ENCODE measurements around the gene ERCC5. TPM values are rescaled to one million over a fixed set of nuclear protein-coding genes. Genes with fewer than 3 reads are reported as not detected.
A peak's percentile ranks its signal among the peaks of the same experiment; 100 is the strongest.

Gene ERCC5
- total RNA-seq: 38.1 TPM

- Histone ChIP-seq H3K27ac (ENCODE audit: low read depth, low read length) (peak within 1 kb of the TSS; percentile 94), H3K27me3 (ENCODE audit: control insufficient read depth in 3 of 3, insufficient read depth in 3 of 3, low read length in 3 of 3) (no peaks in the 10 kb centered on the region), H3K4me1 (ENCODE audit: control insufficient read depth in 3 of 3, insufficient read depth in 3 of 3, low read length in 3 of 3) (peaks cover 7 to 23% (median 17%) of the 10 kb centered on the region in 3 donors), H3K9me3 (ENCODE audit: control insufficient read depth in 3 of 3, low read length in 3 of 3) (no peaks in the 10 kb centered on the region), H3K36me3 (ENCODE audit: control insufficient read depth in 3 of 3, insufficient read depth in 3 of 3, low read length in 3 of 3) (peaks cover 0 to 4% (median 0%) of the 10 kb centered on the region in 3 donors), H3K4me3 (ENCODE audit: low read length in 3 of 3) (peak within 1 kb of the TSS; percentile 78 to 100 (median 99)), H3K9ac (ENCODE audit: low read depth in 1 of 3, low read length in 3 of 3) (peak within 1 kb of the TSS; percentile 92 to 98 (median 98))
Measured at GRCh38 chr13:102845630-102846260, at the start of gene ERCC5. ERCC5 (plus strand) TSS chr13:102846032; CDS start chr13:102846267, 235 bp downstream.

- no peaks in the 10 kb centered on the region for H3K9me3 ChIP-seq (ENCODE audit: control insufficient read depth in 3 of 3, low read length in 3 of 3)
- H3K27ac ChIP-seq (ENCODE audit: low read depth, low read length): peak within 1 kb of the TSS; percentile 72
- H3K9ac ChIP-seq (ENCODE audit: low read depth in 1 of 3, low read length in 3 of 3): peak within 1 kb of the TSS; percentile 75 to 92 (median 88)
- H3K27me3 ChIP-seq (ENCODE audit: control insufficient read depth in 3 of 3, insufficient read depth in 3 of 3, low read length in 3 of 3): no peaks in the 10 kb centered on the region
- H3K4me1 ChIP-seq (ENCODE audit: control insufficient read depth in 3 of 3, insufficient read depth in 3 of 3, low read length in 3 of 3): peaks cover 16 to 20% (median 18%) of the 10 kb centered on the region in 3 donors
- H3K4me3 ChIP-seq (ENCODE audit: low read length in 3 of 3): peak within 1 kb of the TSS; percentile 90 to 98 (median 90)
- H3K36me3 ChIP-seq (ENCODE audit: control insufficient read depth in 3 of 3, insufficient read depth in 3 of 3, low read length in 3 of 3): no peaks in the 10 kb centered on the region
Measured at GRCh38 chr13:102798581-102799425, 47.0 kb upstream of the ERCC5 start, which contains the start of the genes BIVM and POGLUT2. BIVM (plus strand) TSS chr13:102799119; CDS start chr13:102807268, 8,149 bp downstream. POGLUT2 (minus strand) TSS chr13:102798976; CDS start chr13:102798670, 306 bp downstream.

DNA sequence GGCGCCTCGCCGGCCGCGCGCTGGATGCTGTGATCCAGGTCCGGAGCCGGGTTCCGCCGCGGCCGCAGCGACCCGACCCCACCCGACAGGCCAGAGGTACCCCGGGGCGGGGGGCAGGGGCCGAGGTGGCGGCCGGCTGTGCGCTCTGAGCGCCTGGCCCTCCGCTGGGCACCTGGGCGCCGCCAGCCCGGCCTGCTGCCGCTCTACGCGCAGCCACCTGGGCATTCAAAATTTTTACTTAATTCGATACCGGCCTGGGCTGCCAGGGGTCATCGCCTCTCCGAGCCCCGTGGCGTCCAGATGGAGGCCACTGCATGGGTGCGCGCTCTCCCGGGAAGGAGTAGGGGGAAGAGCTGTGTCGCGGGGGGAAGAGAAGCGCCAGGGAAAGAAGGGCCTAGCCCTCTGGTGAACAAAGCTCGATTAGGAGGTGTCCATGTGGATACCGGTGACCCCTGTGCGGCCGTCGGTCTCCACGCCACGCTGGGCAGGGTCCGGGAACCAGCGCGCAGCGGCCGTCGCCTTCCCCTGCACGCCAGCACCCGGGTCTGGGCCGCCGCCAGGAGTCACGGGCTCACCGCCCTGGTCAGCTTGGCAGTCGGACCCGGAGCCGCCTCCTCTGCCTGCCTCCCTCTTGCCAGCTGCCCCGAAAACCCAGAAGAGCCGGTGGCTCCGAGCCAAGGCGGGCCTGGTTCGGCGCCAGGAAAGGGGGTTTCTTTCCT lies 46.2 kb upstream of the ERCC5 start:
- Histone ChIP-seq H3K4me1 (ENCODE audit: control insufficient read depth in 3 of 3, insufficient read depth in 3 of 3, low read length in 3 of 3) (peaks cover 16 to 20% (median 18%) of the 10 kb centered on the region in 3 donors), H3K4me3 (ENCODE audit: low read length in 3 of 3) (peak overlapping the region; percentile 90 to 98 (median 90)), H3K27me3 (ENCODE audit: control insufficient read depth in 3 of 3, insufficient read depth in 3 of 3, low read length in 3 of 3) (no peaks in the 10 kb centered on the region), H3K9me3 (ENCODE audit: control insufficient read depth in 3 of 3, low read length in 3 of 3) (no peaks in the 10 kb centered on the region), H3K9ac (ENCODE audit: low read depth in 1 of 3, low read length in 3 of 3) (peak overlapping the region; percentile 75 to 92 (median 88)), H3K27ac (ENCODE audit: low read depth, low read length) (peak overlapping the region; percentile 72), H3K36me3 (ENCODE audit: control insufficient read depth in 3 of 3, insufficient read depth in 3 of 3, low read length in 3 of 3) (no peaks in the 10 kb centered on the region)

- Histone ChIP-seq H3K9ac (ENCODE audit: low read depth in 1 of 3, low read length in 3 of 3) (peak overlapping the region; percentile 84 to 92 (median 88)), H3K9me3 (ENCODE audit: control insufficient read depth in 3 of 3, low read length in 3 of 3) (no peaks in the 10 kb centered on the region), H3K36me3 (ENCODE audit: control insufficient read depth in 3 of 3, insufficient read depth in 3 of 3, low read length in 3 of 3) (no peaks in the 10 kb centered on the region), H3K4me1 (ENCODE audit: control insufficient read depth in 3 of 3, insufficient read depth in 3 of 3, low read length in 3 of 3) (peaks cover 16 to 20% (median 18%) of the 10 kb centered on the region in 3 donors), H3K27me3 (ENCODE audit: control insufficient read depth in 3 of 3, insufficient read depth in 3 of 3, low read length in 3 of 3) (no peaks in the 10 kb centered on the region), H3K27ac (ENCODE audit: low read depth, low read length) (peak overlapping the region; percentile 72), H3K4me3 (ENCODE audit: low read length in 3 of 3) (peak overlapping the region; percentile 90 to 98 (median 90))
Measured at GRCh38 chr13:102800145-102801041, 45.4 kb upstream of the ERCC5 start.

GRCh38 chr13:102805680-102806079 lies 40.2 kb upstream of the ERCC5 start:
- H3K36me3 ChIP-seq (ENCODE audit: control insufficient read depth in 3 of 3, insufficient read depth in 3 of 3, low read length in 3 of 3): peaks cover 0 to 11% (median 9%) of the 10 kb centered on the region in 3 donors
- H3K9me3 ChIP-seq (ENCODE audit: control insufficient read depth in 3 of 3, low read length in 3 of 3): no peaks in the 10 kb centered on the region
- no peaks in the 10 kb centered on the region for H3K27me3 ChIP-seq (ENCODE audit: control insufficient read depth in 3 of 3, insufficient read depth in 3 of 3, low read length in 3 of 3)
- peaks cover 12 to 15% (median 13%) of the 10 kb centered on the region in 3 donors for H3K4me1 ChIP-seq (ENCODE audit: control insufficient read depth in 3 of 3, insufficient read depth in 3 of 3, low read length in 3 of 3)
- H3K9ac ChIP-seq (ENCODE audit: low read depth in 1 of 3, low read length in 3 of 3): no peak overlapping the region
- H3K4me3 ChIP-seq (ENCODE audit: low read length in 3 of 3): no peak overlapping the region
- H3K27ac ChIP-seq (ENCODE audit: low read depth, low read length): no peak overlapping the region

DNA sequence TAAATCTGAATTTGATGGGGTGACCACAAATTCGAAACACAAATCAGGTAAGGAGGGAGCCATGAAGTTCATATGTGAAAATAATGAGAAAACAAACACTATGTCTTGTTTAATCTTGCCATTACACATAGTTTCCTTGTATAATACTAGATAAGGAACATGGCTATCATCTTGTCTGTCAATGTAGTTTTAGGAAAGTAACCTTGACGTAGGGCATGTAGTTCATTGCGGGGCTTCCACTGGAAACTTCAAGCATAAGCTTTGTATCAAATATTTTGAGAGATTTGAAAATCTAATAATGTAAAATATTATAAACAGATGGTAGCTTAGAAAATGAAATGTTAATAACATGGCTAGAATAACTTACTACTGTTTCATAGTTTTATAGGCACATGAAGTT lies 38.1 kb upstream of the ERCC5 start:
- H3K27me3 ChIP-seq (ENCODE audit: control insufficient read depth in 3 of 3, insufficient read depth in 3 of 3, low read length in 3 of 3): no peaks in the 10 kb centered on the region
- H3K9me3 ChIP-seq (ENCODE audit: control insufficient read depth in 3 of 3, low read length in 3 of 3): no peaks in the 10 kb centered on the region
- H3K27ac ChIP-seq (ENCODE audit: low read depth, low read length): no peak overlapping the region
- no peak overlapping the region for H3K9ac ChIP-seq (ENCODE audit: low read depth in 1 of 3, low read length in 3 of 3)
- H3K4me3 ChIP-seq (ENCODE audit: low read length in 3 of 3): no peak overlapping the region
- H3K36me3 ChIP-seq (ENCODE audit: control insufficient read depth in 3 of 3, insufficient read depth in 3 of 3, low read length in 3 of 3): peaks cover 0 to 13% (median 13%) of the 10 kb centered on the region in 3 donors
- peaks cover 0 to 13% (median 2%) of the 10 kb centered on the region in 3 donors for H3K4me1 ChIP-seq (ENCODE audit: control insufficient read depth in 3 of 3, insufficient read depth in 3 of 3, low read length in 3 of 3)

DNA sequence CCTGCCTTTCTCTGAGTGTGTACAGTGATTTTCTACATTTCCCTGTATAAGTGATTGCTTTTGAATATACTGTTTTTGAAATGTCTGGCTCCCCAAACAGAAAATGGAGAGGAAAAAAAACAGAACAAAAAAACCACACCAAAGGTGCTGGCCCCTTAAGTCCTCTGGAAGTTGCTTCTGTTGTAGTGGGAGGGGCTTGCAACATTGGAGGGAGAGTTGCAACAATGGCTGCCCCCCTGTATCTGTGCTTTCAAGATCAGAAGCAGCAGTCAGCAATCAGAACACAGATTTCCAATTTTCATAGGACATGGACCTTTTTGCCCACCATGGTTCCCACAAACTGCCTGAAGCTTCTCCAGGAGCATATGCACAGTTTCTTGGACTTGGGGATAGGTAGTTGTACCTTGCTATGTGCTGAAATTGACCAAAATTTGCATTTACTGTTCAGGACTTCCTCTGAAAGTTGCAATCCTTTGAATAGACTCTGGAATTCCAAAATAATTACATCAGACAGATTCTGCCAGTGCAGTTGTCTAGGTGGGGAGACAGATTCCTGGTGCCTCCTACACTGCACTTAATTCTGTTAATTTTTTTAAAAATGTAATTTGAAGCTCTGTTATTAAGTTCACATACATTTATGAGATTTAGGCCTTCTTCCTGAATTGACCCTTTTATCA lies 33.1 kb upstream of the ERCC5 start:
- Histone ChIP-seq H3K4me1 (ENCODE audit: control insufficient read depth in 3 of 3, insufficient read depth in 3 of 3, low read length in 3 of 3) (peaks cover 0 to 13% (median 3%) of the 10 kb centered on the region in 3 donors), H3K27me3 (ENCODE audit: control insufficient read depth in 3 of 3, insufficient read depth in 3 of 3, low read length in 3 of 3) (no peaks in the 10 kb centered on the region), H3K36me3 (ENCODE audit: control insufficient read depth in 3 of 3, insufficient read depth in 3 of 3, low read length in 3 of 3) (peaks cover 6 to 20% (median 8%) of the 10 kb centered on the region in 3 donors), H3K4me3 (ENCODE audit: low read length in 3 of 3) (no peak overlapping the region), H3K9me3 (ENCODE audit: control insufficient read depth in 3 of 3, low read length in 3 of 3) (no peaks in the 10 kb centered on the region), H3K9ac (ENCODE audit: low read depth in 1 of 3, low read length in 3 of 3) (no peak overlapping the region), H3K27ac (ENCODE audit: low read depth, low read length) (no peak overlapping the region)

- Histone ChIP-seq H3K9me3 (ENCODE audit: control insufficient read depth in 3 of 3, low read length in 3 of 3) (no peaks in the 10 kb centered on the region), H3K27ac (ENCODE audit: low read depth, low read length) (no peak overlapping the region), H3K27me3 (ENCODE audit: control insufficient read depth in 3 of 3, insufficient read depth in 3 of 3, low read length in 3 of 3) (no peaks in the 10 kb centered on the region), H3K4me1 (ENCODE audit: control insufficient read depth in 3 of 3, insufficient read depth in 3 of 3, low read length in 3 of 3) (peaks cover 0 to 13% (median 3%) of the 10 kb centered on the region in 3 donors), H3K9ac (ENCODE audit: low read depth in 1 of 3, low read length in 3 of 3) (no peak overlapping the region), H3K36me3 (ENCODE audit: control insufficient read depth in 3 of 3, insufficient read depth in 3 of 3, low read length in 3 of 3) (peaks cover 6 to 20% (median 11%) of the 10 kb centered on the region in 3 donors), H3K4me3 (ENCODE audit: low read length in 3 of 3) (no peak overlapping the region)
Measured at GRCh38 chr13:102814025-102814607, 31.7 kb upstream of the ERCC5 start.

Data from skeletal muscle tissue (tissue), 4 donors.